ENCODE measurements around the gene TSEN34. TPM values are rescaled to one million over a fixed set of nuclear protein-coding genes. Genes with fewer than 3 reads are reported as not detected.

The TSEN34 gene
- total RNA-seq, 1 experiment from 2014 or later, result 32.0 TPM

- no peak for TF ChIP-seq FOXP4 (CRISPR knock-in tag; IDR thresholded peaks at IDR 0.05)
- no peak for TF ChIP-seq CREB1 (CRISPR knock-in tag; IDR thresholded peaks at IDR 0.05)
- no peak for TF ChIP-seq GRHL2 (CRISPR knock-in tag; IDR thresholded peaks at IDR 0.05; ENCODE audit: insufficient replicate concordance, severe bottlenecking)
- no peak for TF ChIP-seq ATF6 (CRISPR knock-in tag; IDR thresholded peaks at IDR 0.05)
- no peak for TF ChIP-seq SP1 (CRISPR knock-in tag; conservative IDR thresholded peaks at IDR 0.05)
- 0 out of 2 replicates have a peak, but pooled peaks have one; percentile 17 for TF ChIP-seq HMGXB4 (CRISPR knock-in tag; IDR thresholded peaks at IDR 0.05)
- TF ChIP-seq CBFB (CRISPR knock-in tag; IDR thresholded peaks at IDR 0.05; ENCODE audit: low read depth), result no peak
- TF ChIP-seq ZNF263 (CRISPR knock-in tag; IDR thresholded peaks at IDR 0.05; ENCODE audit: low read depth), result no peak
- TF ChIP-seq ZMAT4 (CRISPR knock-in tag; IDR thresholded peaks at IDR 0.05), result no peak
- TF ChIP-seq ETV6 (CRISPR knock-in tag; IDR thresholded peaks at IDR 0.05), result 0 out of 2 replicates have a peak, but pooled peaks have one; percentile 32
- TF ChIP-seq ESRRA (CRISPR knock-in tag; IDR thresholded peaks at IDR 0.05; ENCODE audit: borderline replicate concordance), result no peak
- no peak for TF ChIP-seq IRF2 (CRISPR knock-in tag; IDR thresholded peaks at IDR 0.05; ENCODE audit: borderline replicate concordance, low read depth)
- TF ChIP-seq USF1 (CRISPR knock-in tag; IDR thresholded peaks at IDR 0.05), result no peak
- TF ChIP-seq GABPB1 (CRISPR knock-in tag; IDR thresholded peaks at IDR 0.05), result no peak
- TF ChIP-seq NFYB (CRISPR knock-in tag; conservative IDR thresholded peaks at IDR 0.05; ENCODE audit: low read depth), result no peak
These were observed 26.6 kb upstream of the TSEN34 start (continued) for GRCh38 chr19:54164369-54165068.

- CTCF ChIA-PET, result interaction anchor here (0.9 to 2.9 kb wide), 6 partner anchors 8 to 101 kb away, joined by 5 to 14 read pairs (median 8); partner anchors contain the start of genes CNOT3, MBOAT7 and TMC4
- H3K27ac Mint-ChIP-seq, result no peak overlapping the region
- no peak overlapping the region for H3K4me3 Mint-ChIP-seq
- no peak for ATAC-seq
- no peaks in the 10 kb centered on the region for H3K36me3 Mint-ChIP-seq
- no peaks in the 10 kb centered on the region for H3K9me3 Mint-ChIP-seq
- POLR2A ChIA-PET, result interaction anchor here (0.9 kb wide), 2 partner anchors 8 to 36 kb away, joined by 3 to 5 read pairs; partner anchors contain the start of gene TMC4
- peaks cover 27% of the 10 kb centered on the region for H3K4me1 Mint-ChIP-seq
- no peak for DNase-seq (ENCODE audit: low spot score)
- peaks cover 43% of the 10 kb centered on the region for H3K27me3 Mint-ChIP-seq (ENCODE audit: low read depth)
- no peak for TF ChIP-seq ZNF219 (CRISPR knock-in tag; IDR thresholded peaks at IDR 0.05; ENCODE audit: borderline replicate concordance)
- no peak for TF ChIP-seq FOXJ3 (CRISPR knock-in tag; IDR thresholded peaks at IDR 0.05; ENCODE audit: borderline replicate concordance)
- no peak for TF ChIP-seq ZNF232 (CRISPR knock-in tag; IDR thresholded peaks at IDR 0.05)
- TF ChIP-seq CREB1 (CRISPR knock-in tag; IDR thresholded peaks at IDR 0.05), result no peak
- TF ChIP-seq E2F4 (CRISPR knock-in tag; IDR thresholded peaks at IDR 0.05; ENCODE audit: borderline replicate concordance, low read depth), result no peak
- TF ChIP-seq ATF3 (CRISPR knock-in tag; conservative IDR thresholded peaks at IDR 0.05), result no peak
- no peak for TF ChIP-seq EMX1 (CRISPR knock-in tag; IDR thresholded peaks at IDR 0.05)
- no peak for TF ChIP-seq ZNF512 (CRISPR knock-in tag; IDR thresholded peaks at IDR 0.05; ENCODE audit: borderline replicate concordance)
- TF ChIP-seq GRHL2 (CRISPR knock-in tag; IDR thresholded peaks at IDR 0.05; ENCODE audit: insufficient replicate concordance, severe bottlenecking), result no peak
- TF ChIP-seq RORB (CRISPR knock-in tag; IDR thresholded peaks at IDR 0.05), result no peak
- no peak for TF ChIP-seq ZNF263 (CRISPR knock-in tag; IDR thresholded peaks at IDR 0.05; ENCODE audit: low read depth)
- no peak for TF ChIP-seq SMAD4 (CRISPR knock-in tag; IDR thresholded peaks at IDR 0.05)
- TF ChIP-seq NFE2L1 (CRISPR knock-in tag; IDR thresholded peaks at IDR 0.05), result no peak
- TF ChIP-seq NFATC4 (CRISPR knock-in tag; IDR thresholded peaks at IDR 0.05), result no peak
- no peak for TF ChIP-seq CREM (CRISPR knock-in tag; IDR thresholded peaks at IDR 0.05)
These were observed 25.9 kb upstream of the TSEN34 start for GRCh38 chr19:54165222-54165621.
